GM19238 (cell line): ENCODE data around the gene CYP20A1.
"Not testable (repeated sequence)": the region's sequence is repeated elsewhere in the genome, so short reads cannot be mapped to it uniquely, and the experiment has no call there.

Experiments
- DNase-seq: peaks from one replicate; pipeline ENCODE4 v3.0.0; 2011; ENCODE audit warnings: low spot score; ENCODE audit not compliant: insufficient read length

The CYP20A1 gene, protein sequence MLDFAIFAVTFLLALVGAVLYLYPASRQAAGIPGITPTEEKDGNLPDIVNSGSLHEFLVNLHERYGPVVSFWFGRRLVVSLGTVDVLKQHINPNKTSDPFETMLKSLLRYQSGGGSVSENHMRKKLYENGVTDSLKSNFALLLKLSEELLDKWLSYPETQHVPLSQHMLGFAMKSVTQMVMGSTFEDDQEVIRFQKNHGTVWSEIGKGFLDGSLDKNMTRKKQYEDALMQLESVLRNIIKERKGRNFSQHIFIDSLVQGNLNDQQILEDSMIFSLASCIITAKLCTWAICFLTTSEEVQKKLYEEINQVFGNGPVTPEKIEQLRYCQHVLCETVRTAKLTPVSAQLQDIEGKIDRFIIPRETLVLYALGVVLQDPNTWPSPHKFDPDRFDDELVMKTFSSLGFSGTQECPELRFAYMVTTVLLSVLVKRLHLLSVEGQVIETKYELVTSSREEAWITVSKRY

DNA sequence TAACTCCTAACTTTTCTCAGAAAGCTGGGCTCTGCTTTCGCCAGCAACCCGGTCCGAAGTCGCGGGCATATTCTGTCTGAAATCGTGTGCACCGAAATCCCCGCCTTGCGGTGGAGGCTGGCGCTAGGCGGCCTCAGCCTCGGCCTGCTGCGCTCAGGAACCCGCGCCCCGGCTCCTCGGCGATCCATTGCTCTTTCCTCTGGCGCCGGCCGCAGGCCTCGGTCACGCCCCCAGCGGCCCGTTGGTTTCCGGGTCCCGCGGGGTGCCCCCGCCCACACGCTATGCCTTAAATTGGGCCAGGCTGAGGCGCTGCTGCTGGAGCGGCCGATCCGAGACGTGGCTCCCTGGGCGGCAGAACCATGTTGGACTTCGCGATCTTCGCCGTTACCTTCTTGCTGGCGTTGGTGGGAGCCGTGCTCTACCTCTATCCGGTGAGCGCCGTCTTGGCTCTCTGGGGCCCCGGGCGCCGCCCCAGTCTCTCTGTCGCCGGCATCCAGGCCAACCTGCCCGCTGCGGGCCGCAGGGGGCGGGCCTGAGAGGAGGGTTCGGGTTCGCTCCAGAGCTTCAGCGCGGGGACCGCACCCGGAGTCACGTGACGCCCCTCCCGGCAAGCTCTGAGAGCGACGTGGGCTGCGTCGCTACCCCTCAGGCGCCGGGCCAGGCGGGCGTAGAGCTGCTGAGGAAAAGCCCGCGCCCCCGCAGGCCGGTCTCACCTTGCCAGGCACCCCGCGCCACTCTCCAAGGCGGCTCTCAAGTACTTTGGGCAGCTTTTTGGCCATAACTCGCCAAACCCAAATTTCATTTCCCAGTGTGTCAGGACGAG, at the start of gene CYP20A1:
TSS of gene CYP20A1 (plus strand) at position 315 of the 823 bp plus-strand sequence. CDS start at position 360, 45 bp downstream.
- DNase-seq: peak; percentile 88

DNA sequence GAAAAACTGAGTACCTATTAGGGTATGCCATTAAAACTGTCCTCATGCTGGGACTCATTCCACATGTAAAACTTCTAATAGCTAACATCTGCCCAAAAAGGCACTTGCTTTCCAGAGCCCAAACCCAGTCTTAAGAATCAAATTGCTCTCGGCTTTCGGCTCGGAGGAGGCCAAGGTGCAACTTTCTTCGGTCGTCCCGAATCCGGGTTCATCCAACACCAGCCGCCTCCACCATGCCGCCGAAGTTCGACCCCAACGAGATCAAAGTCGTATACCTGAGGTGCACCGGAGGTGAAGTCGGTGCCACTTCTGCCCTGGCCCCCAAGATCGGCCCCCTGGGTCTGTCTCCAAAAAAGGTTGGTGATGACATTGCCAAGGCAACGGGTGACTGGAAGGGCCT, 48.3 kb upstream of the CYP20A1 start:
- not testable (repeated sequence) for DNase-seq

DNA sequence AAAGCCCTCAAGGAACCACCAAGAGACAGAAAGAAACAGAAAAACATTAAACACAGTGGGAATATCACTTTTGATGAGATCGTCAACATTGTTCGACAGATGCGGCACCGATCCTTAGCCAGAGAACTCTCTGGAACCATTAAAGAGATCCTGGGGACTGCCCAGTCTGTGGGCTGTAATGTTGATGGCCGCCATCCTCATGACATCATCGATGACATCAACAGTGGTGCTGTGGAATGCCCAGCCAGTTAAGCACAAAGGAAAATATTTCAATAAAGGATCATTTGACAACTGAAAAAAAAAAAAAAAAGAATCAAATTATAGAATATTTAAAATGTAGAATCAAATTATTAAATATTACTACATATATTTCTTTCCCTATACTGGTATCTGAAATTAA, 47.8 kb upstream of the CYP20A1 start:
- DNase-seq: not testable (repeated sequence)

DNA sequence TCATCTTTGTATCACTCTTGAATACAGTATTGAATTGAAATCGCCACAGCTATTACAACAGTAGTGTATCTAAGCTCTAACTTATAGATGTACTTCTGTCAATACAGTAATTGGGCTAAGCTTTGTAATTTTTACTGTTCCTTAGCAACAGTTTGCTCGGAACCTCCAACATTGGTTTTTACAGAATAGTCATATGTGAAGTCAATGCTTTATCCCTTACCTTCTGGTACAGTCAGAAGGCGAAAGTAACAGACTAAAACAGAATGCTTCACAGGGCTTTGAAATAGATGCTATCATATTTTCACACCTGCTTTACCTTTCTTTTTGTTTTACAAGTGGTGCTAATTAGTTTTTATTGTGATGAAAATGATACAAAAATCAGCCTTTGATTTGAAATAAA, 46.9 kb upstream of the CYP20A1 start:
- no peak for DNase-seq

DNA sequence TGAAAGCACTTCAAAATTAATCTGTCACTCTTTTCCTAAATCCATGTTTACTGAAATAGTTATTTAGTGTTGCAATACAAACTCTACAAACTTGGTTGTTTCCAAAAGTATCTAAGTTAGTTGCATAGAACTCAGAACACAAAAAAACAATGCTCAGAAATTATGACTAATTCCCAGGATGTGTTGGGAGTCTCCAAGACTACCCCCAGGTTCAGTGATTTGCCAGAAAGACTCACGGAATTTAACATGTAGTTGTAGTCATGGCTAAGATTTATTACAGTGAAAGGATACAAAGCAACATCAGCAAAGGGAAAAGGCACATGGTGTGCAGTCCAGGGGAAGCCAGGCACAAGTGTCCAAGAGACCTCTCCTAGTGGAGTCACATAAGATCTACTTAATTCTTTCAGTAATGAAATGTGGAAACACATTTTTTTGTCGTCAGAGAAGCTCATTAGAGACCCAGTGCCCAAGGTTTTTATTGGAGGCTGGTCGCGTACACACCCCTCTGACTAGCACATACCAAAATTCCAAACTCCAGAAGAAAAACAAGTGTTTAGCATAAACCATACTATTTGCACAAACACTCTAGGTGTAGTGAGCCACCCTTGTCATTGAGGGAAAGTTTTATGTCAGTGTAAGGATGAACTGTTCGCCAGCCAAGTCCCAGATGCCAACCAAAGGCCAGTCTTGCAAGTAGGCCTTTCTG, 43.3 kb upstream of the CYP20A1 start:
- DNase-seq: no peak

DNA sequence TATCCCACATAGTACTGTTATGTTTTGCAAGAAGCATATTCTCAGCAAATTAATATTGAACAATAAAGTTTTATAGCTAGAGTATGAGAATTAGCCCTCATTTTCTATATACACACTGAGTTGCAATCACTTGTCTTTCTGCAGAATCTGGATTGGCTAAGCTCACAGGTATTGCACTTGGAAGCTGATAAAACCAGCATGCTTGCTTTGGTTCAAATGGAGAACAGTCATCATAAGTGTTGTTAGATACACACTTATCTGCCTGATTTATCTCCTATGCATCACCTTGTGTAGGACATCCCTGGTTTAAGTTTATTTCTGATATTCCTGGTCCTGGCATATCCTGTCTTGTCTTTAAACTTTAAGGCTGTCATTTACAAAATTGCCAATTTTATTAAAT, 38.0 kb upstream of the CYP20A1 start:
- DNase-seq: no peak

DNA sequence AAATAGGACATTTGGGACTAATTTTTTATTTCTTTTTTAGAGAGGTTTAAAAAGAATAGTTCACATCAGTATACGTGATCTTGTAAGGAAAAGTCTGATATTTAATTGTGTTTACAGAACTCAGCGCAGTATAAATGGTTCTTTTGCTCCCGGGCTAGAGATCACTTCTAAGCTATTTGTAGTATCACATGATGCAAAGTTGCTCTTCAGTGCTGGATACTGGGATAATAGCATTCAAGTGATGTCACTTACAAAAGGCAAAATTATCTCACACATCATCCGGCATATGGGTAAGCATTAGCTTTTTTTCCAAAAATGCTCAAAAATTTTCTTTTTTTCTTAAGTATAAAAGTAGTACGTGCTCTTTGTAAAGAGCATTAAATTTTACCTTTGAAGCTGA, 37.4 kb upstream of the CYP20A1 start:
- no peak for DNase-seq

DNA sequence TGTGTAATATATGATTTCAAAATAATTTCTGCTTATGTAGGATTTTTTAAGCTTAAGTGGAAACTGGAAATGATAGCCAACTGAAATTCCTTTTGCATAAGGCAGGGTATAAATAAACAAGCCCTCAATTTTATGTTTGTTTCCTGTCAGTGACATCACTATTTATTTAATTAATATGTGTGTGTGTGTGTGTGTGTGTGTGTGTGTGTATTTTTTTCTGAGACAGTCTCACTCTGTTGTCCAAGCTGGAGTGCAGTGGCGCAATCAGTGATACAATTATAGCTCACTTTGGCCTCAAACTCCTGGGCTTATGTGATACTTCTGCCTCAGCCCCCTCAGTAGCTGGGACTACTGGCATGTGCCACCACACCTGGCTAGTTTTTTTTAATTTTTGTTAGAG, 29.3 kb upstream of the CYP20A1 start:
- DNase-seq: no peak

DNA sequence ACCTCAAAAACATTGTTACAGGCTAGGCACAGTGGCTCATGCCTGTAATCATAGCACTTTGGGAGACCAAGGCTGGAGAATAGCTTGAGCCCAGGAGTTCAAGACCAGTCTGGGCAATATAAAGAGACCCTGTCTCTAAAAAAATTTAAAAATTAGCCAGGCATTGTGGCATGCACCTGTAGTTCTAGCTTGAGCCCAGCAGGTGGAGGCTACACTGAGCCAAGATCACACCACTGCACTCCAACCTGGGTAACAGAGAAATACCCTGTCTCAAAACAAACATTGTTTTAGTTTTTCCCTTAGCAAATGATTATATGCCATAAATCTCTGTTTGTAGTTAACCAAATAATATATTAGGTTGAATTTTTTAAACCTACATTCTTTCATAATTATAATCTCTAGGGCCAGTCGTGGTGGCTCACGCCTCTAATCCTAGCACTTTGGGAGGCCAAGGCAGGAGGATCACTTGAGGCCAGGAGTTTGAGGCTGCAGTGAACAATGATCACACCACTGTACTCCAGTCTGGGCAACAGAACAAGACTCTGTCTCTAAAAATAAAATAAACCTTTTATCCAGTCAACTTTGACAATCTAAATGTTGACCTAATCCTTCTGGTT, 13.3 kb upstream of the CYP20A1 start:
- no peak for DNase-seq

DNA sequence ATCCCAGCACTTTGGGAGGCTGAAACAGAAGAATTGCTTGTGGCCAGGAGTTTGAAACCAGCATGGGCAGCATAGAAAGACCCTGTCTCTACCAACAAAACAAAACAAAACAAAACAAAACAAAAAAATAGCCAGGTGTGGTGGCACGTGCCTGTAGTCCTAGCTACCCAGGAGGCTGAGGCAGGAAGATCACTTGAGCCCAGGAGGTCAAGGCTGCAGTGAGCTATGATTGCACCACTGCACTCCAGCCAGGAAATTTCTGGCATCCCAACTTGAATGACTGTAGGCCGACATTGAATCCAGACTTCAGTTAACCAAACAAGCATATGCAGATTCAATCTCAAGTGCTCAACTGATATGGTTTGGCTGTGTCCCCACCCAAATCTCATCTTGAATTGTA, 9.1 kb upstream of the CYP20A1 start:
- not testable (repeated sequence) for DNase-seq

DNA sequence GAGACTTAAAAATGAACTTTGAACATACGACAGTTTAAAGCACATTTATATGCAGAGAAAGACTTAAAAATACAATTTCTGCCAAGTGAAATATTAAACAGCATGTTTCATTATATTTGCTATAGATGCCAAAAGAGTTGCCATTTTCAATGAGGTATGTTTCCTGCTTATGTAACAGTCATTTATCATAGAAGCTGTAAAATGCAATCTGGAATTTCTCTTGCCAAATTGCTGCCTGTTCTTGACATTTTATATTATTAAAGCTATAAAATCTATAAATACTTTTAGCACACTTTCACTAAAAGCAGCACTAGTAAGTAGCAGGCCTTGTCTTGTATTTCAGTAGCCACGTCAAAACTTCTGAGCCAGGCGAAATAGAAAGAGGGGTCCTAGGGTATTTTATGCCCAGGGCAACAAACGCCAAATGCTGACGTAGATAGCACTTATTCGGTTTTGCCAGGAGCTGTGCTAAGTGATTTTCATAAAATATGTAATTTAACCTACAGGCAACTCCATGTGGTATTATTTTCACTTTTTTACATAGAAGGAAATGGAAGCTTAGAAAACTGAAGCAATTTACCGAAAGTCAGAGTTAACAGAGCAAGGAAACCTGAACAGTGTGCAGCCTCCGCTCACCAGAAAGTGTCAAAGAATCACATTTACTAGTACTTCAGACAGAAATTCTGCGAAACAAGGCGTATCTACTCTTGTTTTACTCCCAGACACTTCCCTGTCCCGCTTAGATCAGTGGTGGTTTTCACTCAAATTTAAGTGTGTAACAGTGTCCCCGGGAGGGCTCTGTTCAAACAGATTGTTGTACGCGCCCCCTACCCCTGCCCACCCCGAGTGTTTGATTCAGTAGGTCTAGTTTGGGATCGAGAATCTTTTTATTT, 1.2 kb upstream of the CYP20A1 start:
- no peak for DNase-seq

DNA sequence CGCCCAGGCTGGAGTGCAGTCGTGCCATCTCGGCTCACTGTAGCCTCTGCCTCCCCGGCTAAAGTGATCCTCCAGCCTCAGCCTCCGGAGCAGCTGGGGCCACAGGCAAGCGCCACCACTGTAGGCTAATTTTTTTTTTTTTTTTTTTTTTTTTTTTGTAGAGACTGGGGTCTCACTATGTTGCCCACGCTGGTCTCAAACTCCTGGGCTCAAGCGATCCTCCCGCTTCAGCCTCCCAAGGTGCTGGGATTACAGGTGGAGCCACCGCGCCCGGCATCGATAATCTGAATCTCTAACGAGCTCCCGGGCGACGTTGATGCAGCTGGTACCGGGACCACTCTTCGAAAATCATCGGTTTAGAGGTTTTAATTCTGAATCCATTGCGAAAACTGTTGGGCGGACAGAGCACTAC, 520 bp upstream of the CYP20A1 start:
- no peak for DNase-seq

DNA sequence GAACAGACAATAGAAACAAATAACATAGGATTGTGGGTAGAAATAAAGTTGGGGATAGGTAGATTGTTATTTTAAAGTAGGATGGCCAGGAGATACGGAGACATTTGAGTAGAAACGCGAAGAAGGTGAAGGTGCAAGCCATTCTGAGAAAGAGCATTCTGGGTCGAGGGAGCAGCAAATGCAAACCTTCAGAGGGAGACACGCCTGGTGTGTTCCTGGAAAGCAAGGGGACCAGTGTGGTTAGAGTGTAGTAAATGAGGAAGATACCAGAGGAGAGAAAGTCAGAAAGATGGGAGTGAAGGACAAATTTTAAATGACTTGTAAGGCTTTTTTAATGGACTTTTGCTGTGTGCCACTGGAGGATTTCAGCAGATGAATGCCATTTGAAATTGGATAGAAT, 1.7 kb downstream of the CYP20A1 start:
- DNase-seq: no peak

DNA sequence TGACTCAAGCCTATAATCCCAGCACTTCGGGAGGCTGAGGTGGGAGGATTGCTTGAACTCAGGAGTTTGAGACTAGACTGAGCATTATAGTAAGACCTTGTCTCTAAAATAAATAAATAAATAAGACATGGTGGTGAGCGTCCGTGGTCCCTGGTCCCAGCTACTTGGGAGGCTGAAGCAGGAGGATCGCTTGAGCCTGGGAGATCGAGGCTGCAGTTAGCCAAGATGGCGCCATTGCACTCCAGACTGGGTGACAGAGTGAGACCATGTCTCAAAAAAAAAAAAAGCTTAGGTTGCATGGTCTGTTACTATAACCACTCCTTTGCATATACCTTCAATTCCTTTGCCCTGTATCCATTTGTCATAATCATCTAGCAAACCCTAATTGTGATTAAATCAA, 3.7 kb downstream of the CYP20A1 start:
- no peak for DNase-seq

DNA sequence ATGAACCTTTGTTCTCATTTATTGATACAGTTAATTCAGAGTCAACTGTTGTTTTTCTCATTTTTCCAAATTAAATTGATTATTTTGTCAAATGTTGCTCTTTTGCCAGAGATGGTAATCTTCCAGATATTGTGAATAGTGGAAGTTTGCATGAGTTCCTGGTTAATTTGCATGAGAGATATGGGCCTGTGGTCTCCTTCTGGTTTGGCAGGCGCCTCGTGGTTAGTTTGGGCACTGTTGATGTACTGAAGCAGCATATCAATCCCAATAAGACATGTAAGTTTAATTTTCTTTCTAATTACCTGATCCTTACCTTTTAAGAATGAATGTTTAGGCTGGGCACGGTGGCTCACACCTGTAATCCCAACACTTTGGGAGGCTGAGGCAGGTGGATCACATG, 7.8 kb downstream of the CYP20A1 start:
- no peak for DNase-seq

DNA sequence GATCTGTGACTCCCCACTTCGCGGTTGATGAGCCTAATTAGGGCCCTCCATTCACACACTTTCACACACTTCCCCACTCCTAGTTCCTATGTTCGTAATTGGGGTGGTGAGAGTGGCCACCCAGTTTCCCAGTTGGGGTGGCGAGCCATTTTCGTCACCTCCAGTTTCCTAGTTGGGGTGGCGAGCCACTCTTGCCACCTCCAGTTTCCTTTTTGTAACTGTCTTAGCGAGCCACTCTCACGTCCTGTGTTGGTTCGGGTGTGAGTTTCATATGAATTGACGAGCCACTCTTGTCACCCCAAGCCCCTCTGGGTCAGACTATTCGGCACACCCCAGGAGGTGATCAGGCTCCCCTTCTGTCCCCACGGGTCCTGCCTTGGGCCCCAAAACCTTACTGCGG, 14.0 kb downstream of the CYP20A1 start:
- DNase-seq: no peak

DNA sequence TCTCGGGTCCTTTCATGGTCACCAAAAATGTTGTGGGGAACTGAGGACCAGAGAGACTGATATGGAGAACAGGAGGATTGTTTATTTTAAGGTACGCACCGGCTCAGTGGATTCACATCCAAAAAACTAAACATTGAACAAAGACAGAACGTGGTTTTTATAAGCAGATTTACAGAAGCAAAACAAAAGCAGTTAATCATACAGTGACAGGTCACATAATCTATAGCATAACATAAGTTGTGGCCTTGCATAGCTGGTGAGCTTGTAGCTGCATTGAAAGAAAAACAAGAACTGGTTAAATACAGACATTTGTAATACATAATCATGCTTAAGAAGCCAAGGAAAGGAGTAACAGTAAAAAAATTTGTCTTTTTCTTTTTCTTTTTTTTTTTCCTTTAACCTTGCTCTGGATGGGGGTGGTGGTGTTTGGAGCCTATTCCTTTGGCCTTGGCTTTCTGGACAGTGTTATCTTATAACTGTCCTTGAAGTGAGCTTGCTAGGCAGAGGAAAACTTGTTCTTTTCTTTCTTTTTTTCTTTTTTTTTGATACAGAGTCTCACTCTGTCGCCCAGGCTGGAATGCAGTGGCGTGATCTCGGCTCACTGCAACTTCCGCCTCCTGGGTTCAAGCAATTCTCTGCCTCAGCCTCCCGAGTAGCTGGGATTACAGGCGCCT, 14.7 kb downstream of the CYP20A1 start:
- not testable (repeated sequence) for DNase-seq

DNA sequence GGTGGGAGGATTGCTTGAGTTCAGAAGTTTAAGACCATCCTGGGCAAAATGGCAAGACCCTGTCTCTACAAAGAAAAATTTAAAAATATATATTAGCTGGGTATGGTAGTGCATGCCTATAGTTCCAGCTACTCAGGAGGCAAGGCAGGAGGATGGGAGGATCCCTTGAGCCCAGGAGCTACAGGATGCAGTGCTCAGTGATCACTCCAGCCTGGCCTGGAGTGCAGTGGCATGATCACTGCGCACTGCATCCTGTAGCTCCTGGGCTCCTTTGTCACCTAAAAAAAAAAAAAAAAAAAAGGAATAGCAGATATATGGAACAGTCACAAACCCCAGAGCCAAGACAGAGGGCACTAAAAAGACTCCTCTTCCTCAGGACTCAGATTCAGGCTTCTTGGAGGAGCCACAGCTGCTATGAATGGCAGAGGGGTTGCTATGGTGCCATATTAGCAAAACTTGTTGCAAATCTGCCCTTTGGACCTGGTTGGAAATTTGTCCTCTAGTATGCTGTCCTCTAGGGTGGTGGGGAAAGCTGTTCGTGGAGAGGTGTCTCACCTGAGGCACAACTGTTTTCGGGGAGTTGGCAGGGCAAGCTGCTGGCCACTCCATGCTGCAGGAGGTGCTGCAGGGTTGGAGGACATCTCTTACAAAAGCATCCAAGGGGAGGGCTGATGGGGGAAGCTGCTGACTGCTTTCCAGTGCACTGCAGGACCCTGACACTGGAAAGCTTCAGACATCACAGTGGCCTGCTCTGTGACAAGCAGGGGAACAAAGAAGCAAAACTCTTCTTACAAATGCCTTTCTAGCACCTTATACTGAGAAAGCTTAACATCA, 22.7 kb downstream of the CYP20A1 start:
- no peak for DNase-seq

DNA sequence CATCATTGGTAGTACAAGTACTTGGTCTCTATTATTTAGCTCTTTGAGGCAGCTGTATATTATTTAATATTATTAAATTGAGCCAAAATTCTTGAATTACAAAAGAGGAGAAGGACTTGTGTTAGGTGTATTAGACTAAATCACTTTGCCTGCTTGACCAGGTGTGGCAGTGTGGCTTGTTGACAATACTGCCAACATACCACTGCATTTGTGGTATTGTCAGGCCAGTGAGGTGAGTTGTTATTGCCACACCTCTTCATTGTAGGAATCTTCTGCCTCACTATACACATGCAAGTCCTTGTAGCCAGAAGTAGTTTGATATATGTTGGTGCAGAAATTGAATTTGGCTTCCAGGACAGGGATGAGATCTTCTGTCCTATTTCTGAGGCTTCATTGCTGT, 40.5 kb downstream of the CYP20A1 start:
- no peak for DNase-seq
